HCT116 (cell line): ENCODE measurements around the gene NEK1. TPM values are rescaled to one million over a fixed set of nuclear protein-coding genes. Genes with fewer than 3 reads are reported as not detected.

Experiments used
- ATAC-seq: fragments of 200-7000 bp; cut with Tn5 transposase; 2 replicates; pipeline ENCODE4 v1.9.1; 2020; ENCODE audit warnings: mild to moderate bottlenecking, moderate library complexity
- BruUV-seq: library from RNA; stranded (reverse); fragments of 400-500 nt; replicated peaks from 2 replicates; lab custom pipeline; 2021; lab: Mats Ljungman, UMichigan
- CTCF ChIA-PET: fragments of 300-600 bp; sonication (Branson Sonifier 250); formaldehyde crosslinking; loops from one replicate; lab custom pipeline; 2021; ENCODE audit warnings: antibody characterized with exemption; lab: Charles Lee
- POLR2A ChIA-PET: fragments of 300-600, 350-600 bp; sonication (Branson Sonifier 250); formaldehyde crosslinking; loops from one replicate; lab custom pipeline; 2021; ENCODE audit warnings: antibody characterized with exemption; lab: Charles Lee
- RAD21 ChIA-PET, 2 experiments: fragments of 300-600 bp; sonication (Branson Sonifier 250); formaldehyde crosslinking; loops; one replicate each; lab custom pipeline; 2023; ENCODE audit warnings: low total read pairs in 2 of 2; ENCODE audit not compliant: uncharacterized antibody in 2 of 2, unreplicated experiment in 2 of 2, low non-redundant PET in 1 of 2; lab: Charles Lee
- DNase-seq: peaks from one replicate; pipeline ENCODE4 v3.0.0-alpha.2; 2010; ENCODE audit warnings: low read depth, low spot score
- H2AFZ ChIP-seq: fragments of 200-600 bp; shearing (Covaris generic), sonication (generic); 2 replicates; pipeline ENCODE4 v1.6.1; 2017; ENCODE audit warnings: low read depth, mixed run types, mixed read lengths, antibody characterized with exemption, low read length; ENCODE audit not compliant: poor library complexity, severe bottlenecking
- H3K27ac ChIP-seq: 2 replicates; pipeline ENCODE4 v1.5.1; 2012; ENCODE audit warnings: low read depth, low read length
- H3K27me3 ChIP-seq: fragments of 200-600 bp; sonication (generic); 2 replicates; pipeline ENCODE4 v1.6.1; 2016; ENCODE audit warnings: mixed run types, low read length, mixed read lengths; ENCODE audit not compliant: insufficient read depth
- H3K36me3 ChIP-seq, 2 experiments: fragments of 200-500 bp in 1 of 2; fragments of 200-600 bp in 1 of 2; sonication (Bioruptor generic) in 1 of 2; sonication (generic) in 1 of 2; 2 replicates each; pipeline versions ENCODE4 v1.5.1 to v1.6.1; 2014 to 2016; ENCODE audit warnings: low read length in 2 of 2, inconsistent platforms in 1 of 2, mixed read lengths in 1 of 2, mixed run types in 1 of 2; ENCODE audit not compliant: insufficient read depth in 2 of 2, control insufficient read depth in 1 of 2
- H3K4me1 ChIP-seq, 2 experiments: fragments of 200-600 bp in 1 of 2; sonication (generic) in 1 of 2; 2 replicates each; pipeline versions ENCODE4 v1.5.1 to v1.6.1; 2012 to 2017; ENCODE audit warnings: low read length in 2 of 2, inconsistent platforms in 1 of 2, mild to moderate bottlenecking in 1 of 2, mixed read lengths in 1 of 2, mixed run types in 1 of 2, moderate library complexity in 1 of 2; ENCODE audit not compliant: insufficient read depth in 2 of 2, control insufficient read depth in 1 of 2
- H3K4me2 ChIP-seq: fragments of 200-600 bp; sonication (generic); 2 replicates; pipeline ENCODE4 v1.6.1; 2017; ENCODE audit warnings: mixed run types, low read length, mixed read lengths
- H3K4me3 ChIP-seq, 2 experiments: fragments of 200-600 bp in 1 of 2; sonication (generic) in 1 of 2; replicated peaks in 1 of 2; 2 replicates each; pipeline ENCODE4 v1.5.1; 2011 to 2016; ENCODE audit warnings: low read length in 2 of 2, control low read depth in 1 of 2, low read depth in 1 of 2, mild to moderate bottlenecking in 1 of 2, mixed read lengths in 1 of 2, mixed run types in 1 of 2
- H3K79me2 ChIP-seq: fragments of 200-600 bp; sonication (generic); 2 replicates; pipeline ENCODE4 v1.6.1; 2017; ENCODE audit warnings: mild to moderate bottlenecking, mixed run types, low read length, moderate library complexity, mixed read lengths; ENCODE audit not compliant: insufficient read depth
- H3K9ac ChIP-seq: fragments of 200-600 bp; sonication (generic); 2 replicates; pipeline ENCODE4 v1.6.1; 2016; ENCODE audit warnings: low read length, mixed read lengths
- H3K9me2 ChIP-seq: fragments of 200-600 bp; sonication (generic), shearing (Covaris generic); 2 replicates; pipeline ENCODE4 v1.6.1; 2017; ENCODE audit warnings: mixed run types, mild to moderate bottlenecking, moderate library complexity; ENCODE audit not compliant: insufficient read depth
- H3K9me3 ChIP-seq, 2 experiments: fragments of 200-500 bp in 1 of 2; fragments of 200-600 bp in 1 of 2; sonication (Bioruptor generic) in 1 of 2; sonication (generic) in 1 of 2; 2 replicates each; pipeline ENCODE4 v1.6.1; 2014 to 2017; ENCODE audit warnings: low read length in 2 of 2, mixed read lengths in 2 of 2, inconsistent platforms in 1 of 2, low read depth in 1 of 2, mild to moderate bottlenecking in 1 of 2, mixed run types in 1 of 2, moderate library complexity in 1 of 2; ENCODE audit not compliant: control insufficient read depth in 1 of 2, insufficient read depth in 1 of 2
- H4K20me1 ChIP-seq: fragments of 200-600 bp; sonication (generic), shearing (Covaris generic); 2 replicates; pipeline ENCODE4 v1.6.1; 2017; ENCODE audit warnings: mixed run types, mild to moderate bottlenecking, moderate library complexity; ENCODE audit not compliant: insufficient read depth
- CBX3 ChIP-seq: IDR thresholded peaks from 2 replicates; pipeline ENCODE4 v1.6.1; 2012; ENCODE audit warnings: low read depth
- EGR1 ChIP-seq: IDR thresholded peaks from 2 replicates; pipeline ENCODE4 v1.6.1; 2012; ENCODE audit warnings: low read depth
- POLR2A ChIP-seq: IDR thresholded peaks from 2 replicates; pipeline ENCODE4 v1.7.0; 2011; ENCODE audit warnings: borderline replicate concordance; ENCODE audit not compliant: insufficient read depth, insufficient read length; ENCODE audit errors: extremely low read depth
- SIN3A ChIP-seq: IDR thresholded peaks from 2 replicates; pipeline ENCODE4 v1.6.1; 2012; ENCODE audit warnings: low read depth
- SRF ChIP-seq: IDR thresholded peaks from 2 replicates; pipeline ENCODE4 v1.6.1; 2012; ENCODE audit warnings: low read depth
- ZFX ChIP-seq: fragments of 450-650 bp; IDR thresholded peaks from 2 replicates; pipeline ENCODE4 v1.6.1; 2017
- ZNF274 ChIP-seq: fragments of 200-500 bp; sonication (Bioruptor generic); IDR thresholded peaks from 2 replicates; pipeline ENCODE4 v1.6.1; 2014; ENCODE audit warnings: mild to moderate bottlenecking, low read depth, low read length, inconsistent platforms
- intact Hi-C: fragments of 100-400 bp; cut with micrococcal nuclease; formaldehyde crosslinking; loops from 2 replicates; pipeline ENCODE4 v1.10.0; 2022
- total RNA-seq: library from RNA; stranded (reverse); gene quantifications from one replicate; pipeline ENCODE4 v1.2.1, GENCODE V29; 2021; ENCODE audit not compliant: unreplicated experiment
- TF ChIP-seq, protein P1 (sequence below): IDR thresholded peaks from 2 replicates; pipeline ENCODE4 v1.6.1; 2012
- TF ChIP-seq, protein P2 (sequence below), 3 experiments: fragments of 200-600 bp in 1 of 3; sonication (generic) in 1 of 3; IDR thresholded peaks in 2 of 3; conservative IDR thresholded peaks in 1 of 3; 2 replicates each; pipeline ENCODE4 v1.5.1; 2012 to 2017; ENCODE audit warnings: low read depth in 2 of 3, low read length in 2 of 3, antibody characterized with exemption in 1 of 3, borderline replicate concordance in 1 of 3, control low read depth in 1 of 3, mild to moderate bottlenecking in 1 of 3, mixed read lengths in 1 of 3, mixed run types in 1 of 3, moderate library complexity in 1 of 3; ENCODE audit not compliant: insufficient read depth in 1 of 3
- TF ChIP-seq, protein P3 (sequence below): IDR thresholded peaks from 2 replicates; pipeline ENCODE4 v1.6.1; 2012

Gene NEK1
- total RNA-seq, 1 experiment from 2014 or later: 13.3 TPM

DNA sequence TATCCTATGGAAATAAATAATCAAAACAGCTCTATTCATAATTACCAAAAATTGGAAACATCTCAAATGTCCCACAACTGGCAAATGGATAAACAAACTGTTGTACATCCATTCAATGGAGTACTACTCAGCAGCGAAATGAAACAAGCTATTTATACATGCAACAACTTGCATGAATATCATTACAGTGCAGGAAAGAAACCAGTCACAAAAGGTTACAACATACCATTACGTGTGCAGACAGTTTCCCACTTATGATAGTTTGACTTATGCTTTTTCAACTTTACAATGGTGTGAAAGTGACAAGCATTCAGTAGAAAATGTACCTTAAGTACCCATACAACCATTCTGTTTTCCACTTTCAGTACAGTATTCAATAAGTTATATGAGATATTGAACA lies 82.3 kb downstream of the NEK1 start (continued):
- TF ChIP-seq, protein P1, sequence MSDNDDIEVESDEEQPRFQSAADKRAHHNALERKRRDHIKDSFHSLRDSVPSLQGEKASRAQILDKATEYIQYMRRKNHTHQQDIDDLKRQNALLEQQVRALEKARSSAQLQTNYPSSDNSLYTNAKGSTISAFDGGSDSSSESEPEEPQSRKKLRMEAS: no peak
- TF ChIP-seq, protein P2, sequence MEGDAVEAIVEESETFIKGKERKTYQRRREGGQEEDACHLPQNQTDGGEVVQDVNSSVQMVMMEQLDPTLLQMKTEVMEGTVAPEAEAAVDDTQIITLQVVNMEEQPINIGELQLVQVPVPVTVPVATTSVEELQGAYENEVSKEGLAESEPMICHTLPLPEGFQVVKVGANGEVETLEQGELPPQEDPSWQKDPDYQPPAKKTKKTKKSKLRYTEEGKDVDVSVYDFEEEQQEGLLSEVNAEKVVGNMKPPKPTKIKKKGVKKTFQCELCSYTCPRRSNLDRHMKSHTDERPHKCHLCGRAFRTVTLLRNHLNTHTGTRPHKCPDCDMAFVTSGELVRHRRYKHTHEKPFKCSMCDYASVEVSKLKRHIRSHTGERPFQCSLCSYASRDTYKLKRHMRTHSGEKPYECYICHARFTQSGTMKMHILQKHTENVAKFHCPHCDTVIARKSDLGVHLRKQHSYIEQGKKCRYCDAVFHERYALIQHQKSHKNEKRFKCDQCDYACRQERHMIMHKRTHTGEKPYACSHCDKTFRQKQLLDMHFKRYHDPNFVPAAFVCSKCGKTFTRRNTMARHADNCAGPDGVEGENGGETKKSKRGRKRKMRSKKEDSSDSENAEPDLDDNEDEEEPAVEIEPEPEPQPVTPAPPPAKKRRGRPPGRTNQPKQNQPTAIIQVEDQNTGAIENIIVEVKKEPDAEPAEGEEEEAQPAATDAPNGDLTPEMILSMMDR (IDR thresholded peaks at IDR 0.05 in 2 of 3, conservative IDR thresholded peaks at IDR 0.05 in 1 of 3; ENCODE audit: borderline replicate concordance in 1 of 3, insufficient read depth in 1 of 3, low read depth in 2 of 3, low read length in 2 of 3): no peak
- TF ChIP-seq CBX3 (no peak), SIN3A (no peak), POLR2A (no peak), SRF (no peak)

DNA sequence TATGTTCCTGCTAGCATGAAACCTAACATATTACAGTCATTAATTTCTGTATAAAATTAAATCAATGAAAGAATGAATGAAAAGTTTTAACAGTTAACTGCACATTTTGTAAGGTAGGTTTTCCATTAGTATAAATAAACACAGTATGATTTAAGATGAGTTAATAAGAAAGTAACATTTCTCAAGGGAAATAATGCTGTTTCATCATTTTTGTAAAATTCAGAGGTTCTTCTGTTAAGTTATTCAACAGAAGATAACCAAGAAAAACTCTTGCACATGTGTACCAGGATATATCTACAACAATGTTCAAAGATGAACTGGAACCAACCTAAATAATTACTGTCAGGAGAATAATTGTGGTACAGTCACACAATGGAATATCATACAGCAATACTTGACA lies 88.6 kb downstream of the NEK1 start:
- CTCF ChIA-PET: no interaction called here
- BruUV-seq: no TSS peak
- DNase-seq (no peak), ATAC-seq (no peak)
- Histone ChIP-seq H3K4me1 (no peaks in the 10 kb centered on the region), H3K4me2 (no peak overlapping the region), H3K36me3 (no peaks in the 10 kb centered on the region; a peak in 1 of 4 replicates), H2AFZ (no peak overlapping the region), H3K9me2 (no peaks in the 10 kb centered on the region), H3K9me3 (no peaks in the 10 kb centered on the region), H3K4me3 (no peak overlapping the region), H3K27ac (no peak overlapping the region), H3K9ac (no peak overlapping the region), H4K20me1 (no peaks in the 10 kb centered on the region), H3K79me2 (no peaks in the 10 kb centered on the region), H3K27me3 (no peaks in the 10 kb centered on the region)
- POLR2A ChIA-PET: no interaction called here
- RAD21 ChIA-PET: no interaction called here
- intact Hi-C loops: no loop called here
- TF ChIP-seq SIN3A (no peak), ZNF274 (no peak), ZFX (no peak), EGR1 (no peak)
- TF ChIP-seq, protein P1: no peak
- TF ChIP-seq, protein P3, sequence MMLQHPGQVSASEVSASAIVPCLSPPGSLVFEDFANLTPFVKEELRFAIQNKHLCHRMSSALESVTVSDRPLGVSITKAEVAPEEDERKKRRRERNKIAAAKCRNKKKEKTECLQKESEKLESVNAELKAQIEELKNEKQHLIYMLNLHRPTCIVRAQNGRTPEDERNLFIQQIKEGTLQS: no peak
